ENCODE measurements around the gene MMP15.

The MMP15 gene

DNA sequence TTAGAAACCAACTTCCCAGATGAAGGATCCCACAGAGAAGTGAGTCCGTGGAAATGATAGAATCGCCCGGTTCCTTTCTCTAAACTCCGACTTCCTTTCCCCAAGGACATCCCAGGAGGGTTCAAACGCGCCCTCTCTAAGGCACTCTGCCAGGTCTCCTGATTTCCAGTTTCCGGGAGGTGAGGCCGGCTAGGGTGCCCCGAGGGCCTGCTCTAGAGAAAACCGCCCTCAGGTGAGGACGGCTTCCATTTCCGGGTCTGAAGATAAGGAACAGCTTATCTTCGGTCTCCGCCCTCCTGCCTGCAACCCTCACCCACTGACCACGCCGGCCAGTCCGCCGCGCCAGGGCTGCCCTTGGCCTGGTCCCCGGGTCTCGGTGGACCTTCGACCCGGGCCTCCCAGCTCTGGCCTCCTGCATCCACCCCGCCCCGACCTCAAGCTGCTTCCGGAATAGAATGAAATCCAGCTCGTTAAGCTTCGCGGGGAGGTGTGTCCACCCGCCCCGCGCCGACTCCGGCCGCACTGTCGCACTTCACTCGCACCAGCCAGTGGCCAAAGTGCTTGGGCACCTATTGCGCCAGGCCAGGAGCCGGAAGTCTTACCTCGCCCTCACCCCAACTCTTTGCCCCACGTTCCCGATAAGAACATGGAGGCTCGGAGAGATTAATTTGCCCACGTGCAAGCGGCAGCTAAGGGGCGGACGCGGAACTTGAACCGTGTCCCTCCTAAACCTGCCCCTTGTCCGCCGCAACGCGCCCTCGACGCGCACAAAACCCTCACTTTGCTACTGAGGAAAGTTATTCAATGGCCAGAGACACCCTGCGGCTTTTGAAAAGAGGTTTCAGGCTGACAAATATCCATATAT, 836 bp upstream of the MMP15 start:
- peak; percentile 24 for DNase-seq (ENCODE audit: low read depth)
- H3K4me3 ChIP-seq (ENCODE audit: low read depth, low read length) = peak overlapping the region; percentile 67
- TF ChIP-seq, protein P1, sequence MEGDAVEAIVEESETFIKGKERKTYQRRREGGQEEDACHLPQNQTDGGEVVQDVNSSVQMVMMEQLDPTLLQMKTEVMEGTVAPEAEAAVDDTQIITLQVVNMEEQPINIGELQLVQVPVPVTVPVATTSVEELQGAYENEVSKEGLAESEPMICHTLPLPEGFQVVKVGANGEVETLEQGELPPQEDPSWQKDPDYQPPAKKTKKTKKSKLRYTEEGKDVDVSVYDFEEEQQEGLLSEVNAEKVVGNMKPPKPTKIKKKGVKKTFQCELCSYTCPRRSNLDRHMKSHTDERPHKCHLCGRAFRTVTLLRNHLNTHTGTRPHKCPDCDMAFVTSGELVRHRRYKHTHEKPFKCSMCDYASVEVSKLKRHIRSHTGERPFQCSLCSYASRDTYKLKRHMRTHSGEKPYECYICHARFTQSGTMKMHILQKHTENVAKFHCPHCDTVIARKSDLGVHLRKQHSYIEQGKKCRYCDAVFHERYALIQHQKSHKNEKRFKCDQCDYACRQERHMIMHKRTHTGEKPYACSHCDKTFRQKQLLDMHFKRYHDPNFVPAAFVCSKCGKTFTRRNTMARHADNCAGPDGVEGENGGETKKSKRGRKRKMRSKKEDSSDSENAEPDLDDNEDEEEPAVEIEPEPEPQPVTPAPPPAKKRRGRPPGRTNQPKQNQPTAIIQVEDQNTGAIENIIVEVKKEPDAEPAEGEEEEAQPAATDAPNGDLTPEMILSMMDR (IDR thresholded peaks at IDR 0.05; ENCODE audit: insufficient read depth, low read depth, low read length, missing control alignments) = no peak

DNA sequence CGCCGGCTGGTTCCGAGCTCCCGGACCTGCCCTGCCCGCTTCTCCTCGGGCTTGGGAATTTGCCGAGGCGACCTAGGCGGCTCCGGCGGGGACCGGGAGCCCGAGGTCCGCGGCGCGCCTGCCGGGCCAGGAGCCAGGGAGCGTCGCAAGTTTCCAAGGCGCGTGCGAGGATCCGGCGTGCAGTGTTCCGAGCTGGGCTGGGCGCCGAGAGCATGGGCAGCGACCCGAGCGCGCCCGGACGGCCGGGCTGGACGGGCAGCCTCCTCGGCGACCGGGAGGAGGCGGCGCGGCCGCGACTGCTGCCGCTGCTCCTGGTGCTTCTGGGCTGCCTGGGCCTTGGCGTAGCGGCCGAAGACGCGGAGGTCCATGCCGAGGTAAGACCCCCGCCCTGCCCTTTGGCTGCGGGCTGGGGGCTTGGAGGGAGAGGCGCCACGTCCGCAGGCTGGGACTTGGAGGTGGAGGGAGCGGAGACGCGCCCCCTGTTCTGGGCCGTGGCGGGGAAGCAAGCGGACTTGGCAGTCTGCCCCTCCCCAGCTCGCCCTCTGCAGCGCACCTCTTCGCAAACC, 668 bp downstream of the MMP15 start:
- peak overlapping the region; percentile 67 for H3K4me3 ChIP-seq (ENCODE audit: low read depth, low read length)
- peak; percentile 18 for DNase-seq (ENCODE audit: low read depth)
- TF ChIP-seq, protein P1 (IDR thresholded peaks at IDR 0.05; ENCODE audit: insufficient read depth, low read depth, low read length, missing control alignments) = no peak

DNA sequence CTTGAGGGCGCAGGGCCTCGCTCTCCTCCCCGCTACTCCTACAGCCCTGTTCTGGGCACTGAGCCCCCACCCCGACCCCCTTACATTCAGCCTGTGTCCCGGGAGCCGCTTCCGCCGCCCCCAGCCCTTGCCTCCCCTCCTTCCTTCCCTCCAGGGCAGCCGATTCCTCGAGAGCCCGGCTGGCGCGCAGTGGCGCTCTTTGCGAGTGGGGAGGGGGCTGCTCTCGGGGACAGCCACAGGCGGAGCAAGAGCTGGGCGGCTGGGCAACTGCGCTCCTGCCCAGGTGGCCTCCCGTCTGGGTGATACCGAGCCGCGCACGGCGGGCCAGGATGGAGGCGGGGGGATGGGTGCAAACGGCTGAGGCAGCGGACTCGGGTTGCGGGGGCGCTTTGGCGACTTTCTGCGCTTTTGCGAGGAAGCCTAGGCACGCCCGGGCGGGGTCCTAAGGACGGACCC, 1.2 kb downstream of the MMP15 start:
- TF ChIP-seq, protein P1 (IDR thresholded peaks at IDR 0.05; ENCODE audit: insufficient read depth, low read depth, low read length, missing control alignments) = no peak
- H3K4me3 ChIP-seq (ENCODE audit: low read depth, low read length) = no peak overlapping the region

DNA sequence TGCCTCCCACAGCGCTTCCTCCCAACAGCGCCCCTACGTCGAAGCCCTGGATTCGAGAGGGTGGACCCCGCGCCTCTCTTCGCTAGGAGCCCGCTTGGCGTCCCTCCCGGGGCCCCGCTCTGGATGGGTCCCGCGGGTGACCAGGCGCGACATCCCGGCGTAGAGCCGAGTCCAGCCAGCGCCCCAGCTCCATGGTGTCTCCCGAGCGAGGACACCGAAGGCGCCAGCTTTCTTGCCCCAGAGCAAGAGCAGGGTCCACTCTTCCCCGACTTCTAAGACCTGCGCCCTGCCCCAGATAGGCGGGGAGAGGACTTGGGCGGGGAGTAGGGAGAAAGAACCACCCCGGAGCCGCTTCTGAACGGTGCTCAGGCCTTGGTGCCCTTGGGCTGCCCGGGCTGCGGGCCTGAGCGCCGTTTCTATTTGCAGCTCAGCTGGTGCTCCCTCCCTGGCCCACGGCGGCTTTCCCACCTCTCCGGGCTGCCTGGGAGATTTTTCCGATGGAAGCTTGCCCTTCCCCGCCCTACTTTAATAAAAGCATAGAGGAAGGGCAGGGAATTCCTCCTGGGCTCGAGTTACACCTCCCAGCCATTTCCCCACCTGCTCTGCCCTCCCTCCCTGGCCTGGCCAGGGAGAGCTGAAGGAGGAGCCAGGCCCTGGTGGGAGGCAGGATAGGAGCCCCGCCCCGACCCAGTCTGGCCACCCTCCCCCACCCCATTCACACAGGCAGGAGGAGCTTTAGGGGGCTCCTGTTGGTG, 1.8 kb downstream of the MMP15 start:
- TF ChIP-seq, protein P1 (IDR thresholded peaks at IDR 0.05; ENCODE audit: insufficient read depth, low read depth, low read length, missing control alignments) = no peak
- no peak for DNase-seq (ENCODE audit: low read depth)

More for the DNA sequence above, 1.2 kb downstream of the MMP15 start:
- DNase-seq (ENCODE audit: low read depth) = no peak

DNA sequence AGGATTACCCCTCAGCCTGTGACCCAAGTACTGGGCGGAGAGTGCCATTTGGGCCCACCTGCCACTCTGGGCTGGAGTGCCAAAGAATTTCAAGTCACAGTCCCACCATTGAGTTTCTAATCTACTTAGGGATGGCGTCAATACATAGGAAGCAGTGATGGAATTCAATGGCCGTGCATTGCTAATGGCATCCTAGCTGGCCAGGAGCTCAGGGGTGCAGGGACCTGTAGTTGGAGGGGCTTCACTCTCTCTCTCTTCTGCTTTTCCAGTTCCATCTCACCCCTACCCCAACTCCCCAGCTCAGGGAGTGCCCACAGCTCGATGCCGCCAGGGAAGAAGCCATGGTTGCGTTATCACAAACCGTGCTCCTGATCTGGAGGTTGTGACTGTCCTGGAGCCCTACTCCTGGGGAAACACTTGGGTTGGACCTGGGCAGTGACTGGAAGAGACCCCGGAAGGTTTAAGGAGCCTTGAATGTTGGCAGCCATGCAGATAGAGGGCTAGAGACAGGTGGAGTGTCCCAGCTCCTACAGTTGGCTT, 2.4 kb downstream of the MMP15 start:
- no peak for DNase-seq (ENCODE audit: low read depth)
- TF ChIP-seq, protein P1 (IDR thresholded peaks at IDR 0.05; ENCODE audit: insufficient read depth, low read depth, low read length, missing control alignments) = no peak
- no peak overlapping the region for H3K4me3 ChIP-seq (ENCODE audit: low read depth, low read length)

More for the DNA sequence above, 1.8 kb downstream of the MMP15 start:
- no peak overlapping the region for H3K4me3 ChIP-seq (ENCODE audit: low read depth, low read length)

DNA sequence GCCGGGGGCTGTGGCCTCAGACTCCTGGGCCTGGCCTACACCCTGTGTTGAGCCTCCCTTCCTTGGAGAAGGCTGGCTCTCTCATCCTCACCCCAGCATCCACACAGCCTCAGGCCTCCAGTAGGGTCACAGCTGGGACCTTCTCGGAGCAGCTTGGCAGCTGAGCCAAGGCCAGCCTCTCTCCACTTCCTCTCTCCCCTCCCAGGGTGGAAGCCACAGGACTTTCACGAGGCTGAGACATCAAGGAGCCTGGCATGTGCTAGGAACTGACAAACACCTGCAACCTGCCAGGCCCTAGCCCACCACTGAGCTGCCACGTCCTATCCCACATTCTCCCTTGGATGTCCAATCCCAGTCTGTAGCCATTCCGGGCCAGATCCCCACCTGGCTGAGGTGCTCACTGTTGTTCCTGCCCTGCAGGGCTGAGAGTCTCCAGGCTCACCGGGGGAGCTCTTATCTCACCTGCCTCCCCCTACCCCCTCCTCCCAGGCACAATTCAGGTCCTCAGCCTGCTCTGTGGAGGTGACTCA, 3.1 kb downstream of the MMP15 start:
- TF ChIP-seq, protein P1 (IDR thresholded peaks at IDR 0.05; ENCODE audit: insufficient read depth, low read depth, low read length, missing control alignments) = no peak
- no peak for DNase-seq (ENCODE audit: low read depth)
- H3K4me3 ChIP-seq (ENCODE audit: low read depth, low read length) = no peak overlapping the region

Data from GM12865 (cell line).